ENCODE results near the gene CER1.

The CER1 gene

DNA sequence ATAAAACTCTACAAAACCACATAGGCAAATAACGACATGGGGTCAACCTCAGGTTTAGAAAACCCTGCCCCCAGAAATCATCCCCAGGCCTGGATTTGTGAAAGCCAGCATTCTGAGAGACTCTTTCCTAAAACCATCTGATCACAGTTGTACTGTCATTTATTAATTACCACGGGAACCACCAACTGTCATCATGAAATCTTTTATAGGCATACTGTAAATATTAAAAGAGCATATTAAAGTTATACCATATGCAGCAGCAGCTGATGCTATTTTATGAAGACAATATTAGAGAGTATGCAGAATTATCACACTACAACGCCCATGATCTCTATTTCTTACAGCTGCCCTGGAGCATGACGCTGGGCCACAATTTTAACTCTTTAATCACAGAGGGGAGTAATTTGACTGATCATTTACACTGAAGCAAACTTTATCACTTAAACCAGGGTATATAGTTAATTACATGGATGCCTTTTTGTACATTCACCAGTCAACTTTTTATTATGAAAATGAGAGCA, 20.3 kb downstream of the CER1 start:
- H3K27ac ChIP-seq, result no peak overlapping the region
- H3K36me3 ChIP-seq, result no peaks in the 10 kb centered on the region
- H3K9me3 ChIP-seq (ENCODE audit: severe bottlenecking), result peaks cover 11% of the 10 kb centered on the region
- TF ChIP-seq, protein P1, sequence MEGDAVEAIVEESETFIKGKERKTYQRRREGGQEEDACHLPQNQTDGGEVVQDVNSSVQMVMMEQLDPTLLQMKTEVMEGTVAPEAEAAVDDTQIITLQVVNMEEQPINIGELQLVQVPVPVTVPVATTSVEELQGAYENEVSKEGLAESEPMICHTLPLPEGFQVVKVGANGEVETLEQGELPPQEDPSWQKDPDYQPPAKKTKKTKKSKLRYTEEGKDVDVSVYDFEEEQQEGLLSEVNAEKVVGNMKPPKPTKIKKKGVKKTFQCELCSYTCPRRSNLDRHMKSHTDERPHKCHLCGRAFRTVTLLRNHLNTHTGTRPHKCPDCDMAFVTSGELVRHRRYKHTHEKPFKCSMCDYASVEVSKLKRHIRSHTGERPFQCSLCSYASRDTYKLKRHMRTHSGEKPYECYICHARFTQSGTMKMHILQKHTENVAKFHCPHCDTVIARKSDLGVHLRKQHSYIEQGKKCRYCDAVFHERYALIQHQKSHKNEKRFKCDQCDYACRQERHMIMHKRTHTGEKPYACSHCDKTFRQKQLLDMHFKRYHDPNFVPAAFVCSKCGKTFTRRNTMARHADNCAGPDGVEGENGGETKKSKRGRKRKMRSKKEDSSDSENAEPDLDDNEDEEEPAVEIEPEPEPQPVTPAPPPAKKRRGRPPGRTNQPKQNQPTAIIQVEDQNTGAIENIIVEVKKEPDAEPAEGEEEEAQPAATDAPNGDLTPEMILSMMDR (IDR thresholded peaks at IDR 0.05; ENCODE audit: low read depth, low read length), result no peak
- no peak overlapping the region for H3K4me3 ChIP-seq (ENCODE audit: low read depth, low read length)
- no peak for DNase-seq
- H3K27me3 ChIP-seq (ENCODE audit: insufficient read depth, low read depth, severe bottlenecking), result no peaks in the 10 kb centered on the region

DNA sequence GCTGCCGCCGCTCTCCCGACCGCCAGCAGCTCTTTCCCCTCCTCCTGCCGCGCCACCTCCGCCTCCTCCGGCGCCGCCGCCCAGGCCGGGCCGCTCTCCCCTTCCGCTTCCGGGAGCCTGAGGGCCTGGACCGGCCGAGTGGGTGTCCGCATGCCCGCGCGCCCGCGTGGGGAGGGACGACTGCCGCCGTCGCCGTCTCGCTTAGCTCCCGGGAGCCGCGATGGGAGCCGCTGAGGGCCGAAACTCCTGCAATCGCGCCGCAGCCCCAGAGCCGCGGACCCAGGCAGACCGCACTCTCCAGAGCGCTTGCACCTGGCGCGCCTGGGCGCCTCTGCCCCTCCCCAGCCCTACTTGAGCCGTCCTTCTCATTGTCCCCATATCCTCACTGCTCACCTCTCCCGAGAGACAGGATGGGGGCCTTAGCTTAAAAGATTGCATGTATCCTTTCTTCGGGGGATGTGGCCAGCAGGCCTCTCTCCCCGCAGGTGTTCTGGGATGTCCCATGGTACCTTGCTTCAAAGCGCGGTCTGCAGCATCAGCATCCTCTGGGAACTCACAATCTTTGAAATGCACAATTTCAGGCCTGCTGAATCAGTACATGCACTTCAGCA, 29.2 kb downstream of the CER1 start, which contains the start of gene ZDHHC21:
Gene ZDHHC21 (minus strand): TSS at position 182 of the 611 bp plus-strand sequence. CDS start 19,092 bp downstream, outside the sequence.
- peaks cover 16% of the 10 kb centered on the region for H3K36me3 ChIP-seq
- peak within 1 kb of the TSS; percentile 76 for H3K27ac ChIP-seq
- TF ChIP-seq, protein P1 (IDR thresholded peaks at IDR 0.05; ENCODE audit: low read depth, low read length), result no peak
- no peaks in the 10 kb centered on the region for H3K27me3 ChIP-seq (ENCODE audit: insufficient read depth, low read depth, severe bottlenecking)
- DNase-seq, result peak; percentile 66
- H3K4me3 ChIP-seq (ENCODE audit: low read depth, low read length), result peak within 1 kb of the TSS; percentile 81
- H3K9me3 ChIP-seq (ENCODE audit: severe bottlenecking), result no peaks in the 10 kb centered on the region

DNA sequence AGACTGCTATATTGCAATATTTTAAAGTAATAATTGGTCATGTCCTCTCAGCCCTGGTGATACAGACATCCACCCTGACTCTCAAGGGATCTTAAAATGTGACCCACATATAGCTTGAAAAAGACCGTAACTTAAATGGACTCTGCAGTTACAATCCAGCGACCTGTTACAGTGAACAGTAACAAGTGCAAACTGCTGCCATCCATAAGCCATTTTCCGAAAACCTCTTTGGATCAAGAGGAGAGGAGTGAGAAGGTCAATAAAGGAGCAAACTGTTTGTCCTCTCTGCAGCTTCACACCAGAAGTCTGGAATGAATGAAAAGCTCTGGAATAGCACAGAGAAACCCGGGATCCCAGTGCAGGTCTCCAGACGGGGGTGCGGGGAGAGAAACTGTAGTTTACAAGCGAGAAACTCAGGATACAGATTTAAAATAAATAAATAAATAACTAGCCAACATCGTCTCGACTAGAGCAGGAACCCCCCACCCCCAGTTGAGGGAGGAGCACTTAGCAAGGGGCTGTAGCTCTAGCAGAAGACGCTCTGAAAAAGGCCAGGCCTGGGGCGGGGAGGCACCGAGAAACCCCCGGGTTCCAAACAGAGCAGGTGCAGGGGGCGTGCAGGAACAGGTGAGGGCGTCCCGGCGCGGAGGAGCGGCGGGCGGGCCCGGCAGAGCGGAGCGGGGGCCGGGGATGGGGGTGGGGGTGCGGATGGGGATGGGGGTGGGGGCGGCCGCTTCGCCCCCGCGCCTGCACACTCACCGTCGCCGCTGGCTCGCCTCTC, 29.9 kb downstream of the CER1 start:
- no peaks in the 10 kb centered on the region for H3K9me3 ChIP-seq (ENCODE audit: severe bottlenecking)
- H3K4me3 ChIP-seq (ENCODE audit: low read depth, low read length), result peak overlapping the region; percentile 81
- DNase-seq, result peak; percentile 48
- H3K27ac ChIP-seq, result peak overlapping the region; percentile 76
- H3K27me3 ChIP-seq (ENCODE audit: insufficient read depth, low read depth, severe bottlenecking), result no peaks in the 10 kb centered on the region
- TF ChIP-seq, protein P1 (IDR thresholded peaks at IDR 0.05; ENCODE audit: low read depth, low read length), result no peak
- H3K36me3 ChIP-seq, result peaks cover 22% of the 10 kb centered on the region

DNA sequence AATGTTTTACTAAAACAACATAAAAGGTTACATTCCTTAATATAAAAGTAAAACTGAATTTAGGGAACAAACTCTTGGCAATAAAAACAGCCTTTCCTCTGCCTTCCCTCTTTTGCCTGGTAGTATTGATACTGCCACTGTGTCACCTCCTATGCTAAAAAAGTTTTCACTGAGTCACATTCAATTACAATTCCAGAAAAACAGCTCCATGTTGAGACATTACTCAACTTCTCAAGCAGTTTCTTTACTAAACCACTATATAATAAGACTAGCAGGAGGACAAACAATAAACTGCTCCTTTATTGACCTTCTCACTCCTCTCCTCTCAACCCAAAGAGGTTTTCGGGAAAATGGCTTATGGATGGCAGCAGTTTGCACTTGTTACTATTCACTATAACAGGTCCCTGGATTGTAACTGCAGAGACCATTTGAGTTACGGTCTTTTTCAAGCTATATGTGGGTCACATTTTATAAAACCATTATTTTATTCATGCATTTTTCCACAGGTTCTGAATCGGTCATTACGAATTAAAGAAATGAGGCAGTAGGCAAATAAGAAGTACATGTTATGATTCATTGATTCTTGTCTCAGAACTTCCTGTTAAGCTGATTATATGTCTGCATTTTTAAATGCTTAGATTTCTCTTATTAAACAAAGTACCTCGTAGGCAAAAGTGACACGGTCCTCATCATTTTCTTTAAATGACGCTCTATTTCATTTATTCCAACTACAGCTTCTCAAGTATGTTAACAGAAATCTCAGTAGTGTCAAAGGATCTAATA, 31.4 kb downstream of the CER1 start:
- DNase-seq, result no peak
- no peak overlapping the region for H3K27ac ChIP-seq
- TF ChIP-seq, protein P1 (IDR thresholded peaks at IDR 0.05; ENCODE audit: low read depth, low read length), result no peak
- H3K27me3 ChIP-seq (ENCODE audit: insufficient read depth, low read depth, severe bottlenecking), result no peaks in the 10 kb centered on the region
- H3K4me3 ChIP-seq (ENCODE audit: low read depth, low read length), result no peak overlapping the region
- H3K36me3 ChIP-seq, result peaks cover 32% of the 10 kb centered on the region
- H3K9me3 ChIP-seq (ENCODE audit: severe bottlenecking), result peaks cover under 1% of the 10 kb centered on the region

DNA sequence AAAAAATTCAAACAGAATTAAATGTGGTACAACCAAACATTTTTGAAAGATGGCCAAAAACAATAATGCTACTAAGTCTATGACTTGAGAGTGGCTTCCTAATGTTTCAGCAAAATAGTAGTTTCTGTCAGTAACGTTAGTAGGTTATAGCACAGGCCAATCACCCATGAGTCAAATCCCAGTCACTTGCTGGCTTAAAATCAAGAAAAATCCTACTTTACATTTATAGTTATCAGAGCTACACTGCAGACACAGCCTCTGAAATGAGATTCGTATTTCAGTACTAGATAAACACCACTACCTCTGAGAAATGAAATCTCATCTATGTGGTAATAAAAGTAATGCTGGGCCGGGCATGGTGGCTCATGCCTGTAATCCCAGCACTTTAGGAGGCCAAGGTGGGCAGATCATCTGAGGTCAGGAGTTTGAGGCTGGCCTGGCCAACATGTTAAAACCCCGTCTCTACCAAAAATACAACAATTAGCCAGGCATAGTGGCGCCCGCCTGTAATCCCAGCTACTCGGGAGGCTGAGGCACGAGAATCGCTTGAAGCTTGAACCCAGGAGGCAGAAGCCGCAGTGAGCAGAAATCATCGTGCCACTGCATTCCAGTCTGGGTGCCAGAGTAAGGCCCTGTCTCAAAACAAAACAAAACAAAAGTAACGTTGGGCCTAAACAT, 35.4 kb downstream of the CER1 start:
- no peak for DNase-seq
- peaks cover 33% of the 10 kb centered on the region for H3K36me3 ChIP-seq
- peaks cover 2% of the 10 kb centered on the region for H3K9me3 ChIP-seq (ENCODE audit: severe bottlenecking)
- no peak overlapping the region for H3K4me3 ChIP-seq (ENCODE audit: low read depth, low read length)
- no peak overlapping the region for H3K27ac ChIP-seq
- no peaks in the 10 kb centered on the region for H3K27me3 ChIP-seq (ENCODE audit: insufficient read depth, low read depth, severe bottlenecking)
- TF ChIP-seq, protein P1 (IDR thresholded peaks at IDR 0.05; ENCODE audit: low read depth, low read length), result no peak
